ENCODE data around the gene CRYBG3.

CRYBG3 gene

GRCh38 chr3:97841956-97842355 lies 20.1 kb downstream of the CRYBG3 start:
- Histone ChIP-seq H3K23ac (ENCODE audit: low read length in 2 of 2) (no peak overlapping the region), H2AK5ac (ENCODE audit: low read length, severe bottlenecking) (no peak overlapping the region), H2AFZ (ENCODE audit: low read depth, low read length) (no peak overlapping the region), H2BK12ac (ENCODE audit: low read length in 2 of 2) (no peak overlapping the region), H3K4ac (ENCODE audit: low read depth in 1 of 2, low read length in 2 of 2) (no peak overlapping the region), H3K18ac (ENCODE audit: low read depth in 1 of 2, low read length in 2 of 2) (no peak overlapping the region), H3K9me3 (ENCODE audit: control insufficient read depth, low read length) (no peaks in the 10 kb centered on the region), H3K27me3 (ENCODE audit: control insufficient read depth in 1 of 2, insufficient read depth in 1 of 2, low read length in 2 of 2) (no peaks in the 10 kb centered on the region), H3K36me3 (ENCODE audit: control insufficient read depth in 1 of 2, insufficient read depth in 2 of 2, low read depth in 1 of 2, low read length in 2 of 2) (peaks cover 0 to 8% of the 10 kb centered on the region in 2 experiments), H2BK5ac (ENCODE audit: low read depth, low read length, poor library complexity, severe bottlenecking) (no peak overlapping the region), H3K27ac (ENCODE audit: low read length, poor library complexity, severe bottlenecking) (no peak overlapping the region), H3K9ac (ENCODE audit: low read length) (no peak overlapping the region), H2BK15ac (ENCODE audit: low read depth, poor library complexity, severe bottlenecking) (no peak overlapping the region), H3K4me3 (ENCODE audit: insufficient read depth in 1 of 2, low read depth in 1 of 2, low read length in 2 of 2) (no peak overlapping the region), H3K14ac (ENCODE audit: low read length in 2 of 2) (no peak overlapping the region), H4K91ac (ENCODE audit: low read length) (no peak overlapping the region), H3K4me1 (ENCODE audit: control insufficient read depth, insufficient read depth, low read depth, low read length) (no peaks in the 10 kb centered on the region), H4K8ac (ENCODE audit: low read length) (no peak overlapping the region), H3K4me2 (ENCODE audit: low read length, poor library complexity, severe bottlenecking) (no peak overlapping the region), H3K79me1 (replicated peaks; ENCODE audit: low read length, poor library complexity, severe bottlenecking) (peaks cover 34% of the 10 kb centered on the region), H2BK120ac (ENCODE audit: low read depth, low read length) (no peak overlapping the region)
- DNase-seq = no peak
- WGBS = 93% methylated on average over 3 of the region's 3 CpGs

- H2BK12ac ChIP-seq (ENCODE audit: low read length in 2 of 2) = no peak overlapping the region
- H3K79me1 ChIP-seq (replicated peaks; ENCODE audit: low read length, poor library complexity, severe bottlenecking) = peaks cover 21% of the 10 kb centered on the region
- no peak overlapping the region for H2AFZ ChIP-seq (ENCODE audit: low read depth, low read length)
- no peak overlapping the region for H3K18ac ChIP-seq (ENCODE audit: low read depth in 1 of 2, low read length in 2 of 2)
- no peak overlapping the region for H4K8ac ChIP-seq (ENCODE audit: low read length)
- H3K4ac ChIP-seq (ENCODE audit: low read depth in 1 of 2, low read length in 2 of 2) = no peak overlapping the region
- H3K4me2 ChIP-seq (ENCODE audit: low read length, poor library complexity, severe bottlenecking) = no peak overlapping the region
- no peak overlapping the region for H4K91ac ChIP-seq (ENCODE audit: low read length)
- no peak overlapping the region for H2BK5ac ChIP-seq (ENCODE audit: low read depth, low read length, poor library complexity, severe bottlenecking)
- 92% methylated on average over 2 of the region's 3 CpGs for WGBS
- no peak overlapping the region for H2AK5ac ChIP-seq (ENCODE audit: low read length, severe bottlenecking)
- H3K27me3 ChIP-seq (ENCODE audit: control insufficient read depth in 1 of 2, insufficient read depth in 1 of 2, low read length in 2 of 2) = no peaks in the 10 kb centered on the region
- no peak overlapping the region for H3K14ac ChIP-seq (ENCODE audit: low read length in 2 of 2)
- H3K9me3 ChIP-seq (ENCODE audit: control insufficient read depth, low read length) = peaks cover 3% of the 10 kb centered on the region
- no peak overlapping the region for H2BK120ac ChIP-seq (ENCODE audit: low read depth, low read length)
- H3K4me3 ChIP-seq (ENCODE audit: insufficient read depth in 1 of 2, low read depth in 1 of 2, low read length in 2 of 2) = no peak overlapping the region
- peaks cover 4 to 20% of the 10 kb centered on the region in 2 experiments for H3K36me3 ChIP-seq (ENCODE audit: control insufficient read depth in 1 of 2, insufficient read depth in 2 of 2, low read depth in 1 of 2, low read length in 2 of 2)
- no peak overlapping the region for H3K27ac ChIP-seq (ENCODE audit: low read length, poor library complexity, severe bottlenecking)
- no peak for DNase-seq
- no peaks in the 10 kb centered on the region for H3K4me1 ChIP-seq (ENCODE audit: control insufficient read depth, insufficient read depth, low read depth, low read length)
- no peak overlapping the region for H2BK15ac ChIP-seq (ENCODE audit: low read depth, poor library complexity, severe bottlenecking)
- no peak overlapping the region for H3K23ac ChIP-seq (ENCODE audit: low read length in 2 of 2)
- H3K9ac ChIP-seq (ENCODE audit: low read length) = no peak overlapping the region
Measured at GRCh38 chr3:97848779-97849178, 27.0 kb downstream of the CRYBG3 start.

- Histone ChIP-seq H3K18ac (ENCODE audit: low read depth in 1 of 2, low read length in 2 of 2) (no peak overlapping the region), H2BK15ac (ENCODE audit: low read depth, poor library complexity, severe bottlenecking) (no peak overlapping the region), H3K27ac (ENCODE audit: low read length, poor library complexity, severe bottlenecking) (no peak overlapping the region), H2BK120ac (ENCODE audit: low read depth, low read length) (no peak overlapping the region), H3K9ac (ENCODE audit: low read length) (no peak overlapping the region), H3K4me2 (ENCODE audit: low read length, poor library complexity, severe bottlenecking) (no peak overlapping the region), H2AK5ac (ENCODE audit: low read length, severe bottlenecking) (no peak overlapping the region), H3K14ac (ENCODE audit: low read length in 2 of 2) (no peak overlapping the region), H3K27me3 (ENCODE audit: control insufficient read depth in 1 of 2, insufficient read depth in 1 of 2, low read length in 2 of 2) (no peaks in the 10 kb centered on the region), H2BK12ac (ENCODE audit: low read length in 2 of 2) (no peak overlapping the region), H3K9me3 (ENCODE audit: control insufficient read depth, low read length) (peaks cover 7% of the 10 kb centered on the region), H3K4ac (ENCODE audit: low read depth in 1 of 2, low read length in 2 of 2) (no peak overlapping the region), H3K79me1 (replicated peaks; ENCODE audit: low read length, poor library complexity, severe bottlenecking) (peaks cover 6% of the 10 kb centered on the region), H2AFZ (ENCODE audit: low read depth, low read length) (no peak overlapping the region), H3K4me3 (ENCODE audit: insufficient read depth in 1 of 2, low read depth in 1 of 2, low read length in 2 of 2) (no peak overlapping the region), H4K91ac (ENCODE audit: low read length) (no peak overlapping the region), H4K8ac (ENCODE audit: low read length) (no peak overlapping the region), H3K4me1 (ENCODE audit: control insufficient read depth, insufficient read depth, low read depth, low read length) (no peaks in the 10 kb centered on the region), H3K36me3 (ENCODE audit: control insufficient read depth in 1 of 2, insufficient read depth in 2 of 2, low read depth in 1 of 2, low read length in 2 of 2) (no peaks in the 10 kb centered on the region), H2BK5ac (ENCODE audit: low read depth, low read length, poor library complexity, severe bottlenecking) (no peak overlapping the region), H3K23ac (ENCODE audit: low read length in 2 of 2) (no peak overlapping the region)
- DNase-seq = no peak
- 100% methylated on average over 2 of the region's 6 CpGs for WGBS
Measured at GRCh38 chr3:97857401-97857800, 35.6 kb downstream of the CRYBG3 start.

- Histone ChIP-seq H2AK5ac (ENCODE audit: low read length, severe bottlenecking) (no peak overlapping the region), H2BK5ac (ENCODE audit: low read depth, low read length, poor library complexity, severe bottlenecking) (no peak overlapping the region), H3K27me3 (ENCODE audit: control insufficient read depth in 1 of 2, insufficient read depth in 1 of 2, low read length in 2 of 2) (no peaks in the 10 kb centered on the region), H3K27ac (ENCODE audit: low read length, poor library complexity, severe bottlenecking) (no peak overlapping the region), H2BK12ac (ENCODE audit: low read length in 2 of 2) (no peak overlapping the region), H3K4ac (ENCODE audit: low read depth in 1 of 2, low read length in 2 of 2) (no peak overlapping the region), H2AFZ (ENCODE audit: low read depth, low read length) (no peak overlapping the region), H3K4me1 (ENCODE audit: control insufficient read depth, insufficient read depth, low read depth, low read length) (no peaks in the 10 kb centered on the region), H3K9ac (ENCODE audit: low read length) (no peak overlapping the region), H2BK120ac (ENCODE audit: low read depth, low read length) (no peak overlapping the region), H4K8ac (ENCODE audit: low read length) (no peak overlapping the region), H3K36me3 (ENCODE audit: control insufficient read depth in 1 of 2, insufficient read depth in 2 of 2, low read depth in 1 of 2, low read length in 2 of 2) (peaks cover 0 to 10% of the 10 kb centered on the region in 2 experiments), H3K4me3 (ENCODE audit: insufficient read depth in 1 of 2, low read depth in 1 of 2, low read length in 2 of 2) (no peak overlapping the region), H3K4me2 (ENCODE audit: low read length, poor library complexity, severe bottlenecking) (no peak overlapping the region), H2BK15ac (ENCODE audit: low read depth, poor library complexity, severe bottlenecking) (no peak overlapping the region), H3K23ac (ENCODE audit: low read length in 2 of 2) (no peak overlapping the region), H3K9me3 (ENCODE audit: control insufficient read depth, low read length) (no peaks in the 10 kb centered on the region), H3K18ac (ENCODE audit: low read depth in 1 of 2, low read length in 2 of 2) (no peak overlapping the region), H3K14ac (ENCODE audit: low read length in 2 of 2) (no peak overlapping the region), H4K91ac (ENCODE audit: low read length) (no peak overlapping the region), H3K79me1 (replicated peaks; ENCODE audit: low read length, poor library complexity, severe bottlenecking) (peaks cover 9% of the 10 kb centered on the region)
- no peak for DNase-seq
- whole genome bisulfite sequencing = 91% methylated on average over 2 of the region's 2 CpGs
Measured at GRCh38 chr3:97860364-97860763, 38.6 kb downstream of the CRYBG3 start.
